GM23338 (cell line): Measurements from ENCODE around the gene IL1RAPL2. TPM values are rescaled to one million over a fixed set of nuclear protein-coding genes. Genes with fewer than 3 reads are reported as not detected.

Source experiments
- ATAC-seq: fragments of 200-7000 bp; cut with Tn5 transposase; 3 replicates; pipeline ENCODE4 v1.9.1; 2020
- DNase-seq: peaks from one replicate; pipeline ENCODE4 v3.0.0-alpha.2; 2015; ENCODE audit warnings: low spot score
- H2AFZ ChIP-seq: fragments of 200-600 bp; sonication (generic); 2 replicates; pipeline ENCODE4 v1.8.0; 2016; ENCODE audit warnings: antibody characterized with exemption, mild to moderate bottlenecking, moderate library complexity
- H3F3A ChIP-seq: fragments of 200-600 bp; sonication (generic); replicated peaks from 2 replicates; pipeline ENCODE4 v1.8.0; 2017; ENCODE audit warnings: antibody characterized with exemption, mixed run types, low read depth
- H3K27ac ChIP-seq: fragments of 200-600 bp; sonication (generic); 2 replicates; pipeline ENCODE4 v1.6.1; 2016; ENCODE audit warnings: low read depth
- H3K27me3 ChIP-seq: fragments of 200-600 bp; sonication (generic); 2 replicates; pipeline ENCODE4 v1.8.0; 2016; ENCODE audit warnings: mild to moderate bottlenecking, mixed run types, moderate library complexity; ENCODE audit not compliant: insufficient read depth
- H3K36me3 ChIP-seq: fragments of 200-600 bp; sonication (generic); 2 replicates; pipeline ENCODE4 v1.8.0; 2016; ENCODE audit warnings: mild to moderate bottlenecking; ENCODE audit not compliant: insufficient read depth
- H3K4me1 ChIP-seq: fragments of 200-600 bp; sonication (generic); 2 replicates; pipeline ENCODE4 v1.8.0; 2016; ENCODE audit warnings: mild to moderate bottlenecking, moderate library complexity; ENCODE audit not compliant: insufficient read depth
- H3K4me2 ChIP-seq: fragments of 200-600 bp; sonication (generic); 2 replicates; pipeline ENCODE4 v1.7.1; 2017; ENCODE audit warnings: mixed run types
- H3K4me3 ChIP-seq: fragments of 200-600 bp; sonication (generic); 2 replicates; pipeline ENCODE4 v1.6.1; 2016; ENCODE audit warnings: mixed run types
- H3K79me2 ChIP-seq: fragments of 200-600 bp; sonication (generic); replicated peaks from 2 replicates; pipeline ENCODE4 v1.8.0; 2017; ENCODE audit warnings: mild to moderate bottlenecking; ENCODE audit not compliant: insufficient read depth
- H3K9me2 ChIP-seq: fragments of 200-600 bp; sonication (generic); 2 replicates; pipeline ENCODE4 v1.8.0; 2017; ENCODE audit not compliant: insufficient read depth
- H4K20me1 ChIP-seq: fragments of 200-600 bp; sonication (generic); replicated peaks from 2 replicates; pipeline ENCODE4 v1.8.0; 2017; ENCODE audit warnings: mild to moderate bottlenecking; ENCODE audit not compliant: insufficient read depth
- H3K27ac Mint-ChIP-seq: 2 replicates; pipeline ENCODE4 v1.8.0; 2020; ENCODE audit warnings: inconsistent platforms, mild to moderate bottlenecking, moderate library complexity, mixed read lengths
- H3K27me3 Mint-ChIP-seq: 3 replicates; pipeline ENCODE4 v1.8.0; 2022; ENCODE audit warnings: low read depth, mild to moderate bottlenecking, moderate library complexity, mixed read lengths, inconsistent platforms; ENCODE audit not compliant: insufficient read depth, poor library complexity
- H3K36me3 Mint-ChIP-seq: 3 replicates; pipeline ENCODE4 v1.8.0; 2021; ENCODE audit warnings: low read depth, mild to moderate bottlenecking, inconsistent platforms, moderate library complexity, mixed read lengths
- H3K4me1 Mint-ChIP-seq: 3 replicates; pipeline ENCODE4 v1.8.0; 2020; ENCODE audit warnings: mild to moderate bottlenecking, inconsistent platforms, mixed read lengths
- H3K4me3 Mint-ChIP-seq: 3 replicates; pipeline ENCODE4 v1.8.0; 2021; ENCODE audit warnings: moderate library complexity, mild to moderate bottlenecking, inconsistent platforms, mixed read lengths
- H3K9me3 Mint-ChIP-seq: 3 replicates; pipeline ENCODE4 v1.8.0; 2020; ENCODE audit warnings: moderate library complexity, mild to moderate bottlenecking, inconsistent platforms, mixed read lengths
- CTCF ChIP-seq, 2 experiments: fragments of 200-600 bp in 1 of 2; sonication (generic) in 1 of 2; conservative IDR thresholded peaks; 2 replicates each; pipeline versions ENCODE4 v1.5.1 to v1.6.1; 2016 to 2017; ENCODE audit warnings: antibody characterized with exemption in 2 of 2, low read depth in 2 of 2, mild to moderate bottlenecking in 2 of 2, moderate library complexity in 1 of 2
- EZH2 ChIP-seq: fragments of 200-600 bp; sonication (generic); IDR thresholded peaks from one replicate; pipeline ENCODE4 v1.8.0; 2017; ENCODE audit warnings: antibody characterized with exemption, mild to moderate bottlenecking, low read depth; ENCODE audit not compliant: unreplicated experiment
- EZH2phosphoT487 ChIP-seq: fragments of 200-600 bp; sonication (generic); IDR thresholded peaks from one replicate; pipeline ENCODE4 v1.8.1; 2018; ENCODE audit warnings: antibody characterized with exemption; ENCODE audit not compliant: unreplicated experiment
- POLR2AphosphoS5 ChIP-seq: IDR thresholded peaks from 2 replicates; pipeline ENCODE4 v1.6.1; 2016; ENCODE audit warnings: antibody characterized with exemption, low read depth
- STAT1 ChIP-seq: IDR thresholded peaks from one replicate; pipeline ENCODE4 v1.6.1; 2016; ENCODE audit warnings: antibody characterized with exemption; ENCODE audit not compliant: unreplicated experiment
- ZNF331 ChIP-seq: fragments of 250-450 bp; sonication (Bioruptor Pico); IDR thresholded peaks from 2 replicates; pipeline ENCODE4 v1.5.0; 2020; ENCODE audit warnings: low read depth, mild to moderate bottlenecking, moderate library complexity
- polyA plus RNA-seq: library from polyadenylated mRNA; unstranded; fragments of >200 nt; fragmentation: Nextera tagmentation; extraction: Ambion mirVana; gene quantifications from 2 replicates; pipeline ENCODE4 v1.2.1, GENCODE V29; 2016
- total RNA-seq: library from RNA; depleted of rRNA; stranded (reverse); fragments of >200 nt; shearing (Covaris generic); gene quantifications from 2 replicates; pipeline ENCODE4 v1.2.3, GENCODE V29; 2014
- TF ChIP-seq, protein P1 (sequence below): IDR thresholded peaks from one replicate; pipeline ENCODE4 v1.6.1; 2018; ENCODE audit warnings: antibody characterized with exemption; ENCODE audit not compliant: unreplicated experiment
- TF ChIP-seq, protein P2 (sequence below): fragments of 250-450 bp; sonication (Bioruptor Pico); IDR thresholded peaks from 2 replicates; pipeline ENCODE4 v1.5.0; 2020; ENCODE audit warnings: mild to moderate bottlenecking, moderate library complexity

The IL1RAPL2 gene
- total and polyA plus RNA-seq, 2 experiments from 2014 or later: 0.80 to 0.94 TPM

- no peak for TF ChIP-seq CTCF (conservative IDR thresholded peaks at IDR 0.05; ENCODE audit: low read depth in 2 of 2)
These were observed 961.8 kb downstream of the IL1RAPL2 start (continued) for GRCh38 chrX:105527759-105528158.

DNA sequence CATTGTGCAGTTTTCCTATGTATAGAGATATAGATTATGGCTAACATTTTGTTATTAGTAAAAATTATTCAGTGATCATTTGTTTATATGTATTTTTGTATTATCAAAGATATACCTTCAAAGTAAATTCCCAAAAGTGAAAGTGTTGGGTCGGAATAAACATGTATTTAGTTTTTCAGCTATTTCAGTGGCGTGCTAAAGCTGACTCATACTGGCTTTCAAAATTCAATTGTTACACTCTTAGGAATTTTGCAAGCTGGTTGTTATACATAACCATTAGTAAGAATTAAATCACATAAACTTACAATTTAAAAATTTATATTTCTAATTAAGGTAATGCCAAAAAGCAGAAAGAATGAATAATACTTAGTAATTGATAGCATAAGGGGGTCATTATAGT is 968.0 kb downstream of the IL1RAPL2 start:
- no peaks in the 10 kb centered on the region; the same call in 1 of the 3 replicates for H3K9me3 Mint-ChIP-seq
- H3K4me1 Mint-ChIP-seq: no peaks in the 10 kb centered on the region
- H3K9me2 ChIP-seq: no peaks in the 10 kb centered on the region
- ATAC-seq (no peak), DNase-seq (no peak)
- H3K27me3 ChIP-seq: no peaks in the 10 kb centered on the region
- H3K27ac Mint-ChIP-seq: no peak overlapping the region
- no peak overlapping the region for H3K4me3 Mint-ChIP-seq
- no peak overlapping the region for H3K27ac ChIP-seq
- H3K4me1 ChIP-seq: no peaks in the 10 kb centered on the region
- H2AFZ ChIP-seq: no peak overlapping the region
- TF ChIP-seq, protein P1, sequence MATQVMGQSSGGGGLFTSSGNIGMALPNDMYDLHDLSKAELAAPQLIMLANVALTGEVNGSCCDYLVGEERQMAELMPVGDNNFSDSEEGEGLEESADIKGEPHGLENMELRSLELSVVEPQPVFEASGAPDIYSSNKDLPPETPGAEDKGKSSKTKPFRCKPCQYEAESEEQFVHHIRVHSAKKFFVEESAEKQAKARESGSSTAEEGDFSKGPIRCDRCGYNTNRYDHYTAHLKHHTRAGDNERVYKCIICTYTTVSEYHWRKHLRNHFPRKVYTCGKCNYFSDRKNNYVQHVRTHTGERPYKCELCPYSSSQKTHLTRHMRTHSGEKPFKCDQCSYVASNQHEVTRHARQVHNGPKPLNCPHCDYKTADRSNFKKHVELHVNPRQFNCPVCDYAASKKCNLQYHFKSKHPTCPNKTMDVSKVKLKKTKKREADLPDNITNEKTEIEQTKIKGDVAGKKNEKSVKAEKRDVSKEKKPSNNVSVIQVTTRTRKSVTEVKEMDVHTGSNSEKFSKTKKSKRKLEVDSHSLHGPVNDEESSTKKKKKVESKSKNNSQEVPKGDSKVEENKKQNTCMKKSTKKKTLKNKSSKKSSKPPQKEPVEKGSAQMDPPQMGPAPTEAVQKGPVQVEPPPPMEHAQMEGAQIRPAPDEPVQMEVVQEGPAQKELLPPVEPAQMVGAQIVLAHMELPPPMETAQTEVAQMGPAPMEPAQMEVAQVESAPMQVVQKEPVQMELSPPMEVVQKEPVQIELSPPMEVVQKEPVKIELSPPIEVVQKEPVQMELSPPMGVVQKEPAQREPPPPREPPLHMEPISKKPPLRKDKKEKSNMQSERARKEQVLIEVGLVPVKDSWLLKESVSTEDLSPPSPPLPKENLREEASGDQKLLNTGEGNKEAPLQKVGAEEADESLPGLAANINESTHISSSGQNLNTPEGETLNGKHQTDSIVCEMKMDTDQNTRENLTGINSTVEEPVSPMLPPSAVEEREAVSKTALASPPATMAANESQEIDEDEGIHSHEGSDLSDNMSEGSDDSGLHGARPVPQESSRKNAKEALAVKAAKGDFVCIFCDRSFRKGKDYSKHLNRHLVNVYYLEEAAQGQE: no peak
- TF ChIP-seq EZH2: no peak
- TF ChIP-seq, protein P2, sequence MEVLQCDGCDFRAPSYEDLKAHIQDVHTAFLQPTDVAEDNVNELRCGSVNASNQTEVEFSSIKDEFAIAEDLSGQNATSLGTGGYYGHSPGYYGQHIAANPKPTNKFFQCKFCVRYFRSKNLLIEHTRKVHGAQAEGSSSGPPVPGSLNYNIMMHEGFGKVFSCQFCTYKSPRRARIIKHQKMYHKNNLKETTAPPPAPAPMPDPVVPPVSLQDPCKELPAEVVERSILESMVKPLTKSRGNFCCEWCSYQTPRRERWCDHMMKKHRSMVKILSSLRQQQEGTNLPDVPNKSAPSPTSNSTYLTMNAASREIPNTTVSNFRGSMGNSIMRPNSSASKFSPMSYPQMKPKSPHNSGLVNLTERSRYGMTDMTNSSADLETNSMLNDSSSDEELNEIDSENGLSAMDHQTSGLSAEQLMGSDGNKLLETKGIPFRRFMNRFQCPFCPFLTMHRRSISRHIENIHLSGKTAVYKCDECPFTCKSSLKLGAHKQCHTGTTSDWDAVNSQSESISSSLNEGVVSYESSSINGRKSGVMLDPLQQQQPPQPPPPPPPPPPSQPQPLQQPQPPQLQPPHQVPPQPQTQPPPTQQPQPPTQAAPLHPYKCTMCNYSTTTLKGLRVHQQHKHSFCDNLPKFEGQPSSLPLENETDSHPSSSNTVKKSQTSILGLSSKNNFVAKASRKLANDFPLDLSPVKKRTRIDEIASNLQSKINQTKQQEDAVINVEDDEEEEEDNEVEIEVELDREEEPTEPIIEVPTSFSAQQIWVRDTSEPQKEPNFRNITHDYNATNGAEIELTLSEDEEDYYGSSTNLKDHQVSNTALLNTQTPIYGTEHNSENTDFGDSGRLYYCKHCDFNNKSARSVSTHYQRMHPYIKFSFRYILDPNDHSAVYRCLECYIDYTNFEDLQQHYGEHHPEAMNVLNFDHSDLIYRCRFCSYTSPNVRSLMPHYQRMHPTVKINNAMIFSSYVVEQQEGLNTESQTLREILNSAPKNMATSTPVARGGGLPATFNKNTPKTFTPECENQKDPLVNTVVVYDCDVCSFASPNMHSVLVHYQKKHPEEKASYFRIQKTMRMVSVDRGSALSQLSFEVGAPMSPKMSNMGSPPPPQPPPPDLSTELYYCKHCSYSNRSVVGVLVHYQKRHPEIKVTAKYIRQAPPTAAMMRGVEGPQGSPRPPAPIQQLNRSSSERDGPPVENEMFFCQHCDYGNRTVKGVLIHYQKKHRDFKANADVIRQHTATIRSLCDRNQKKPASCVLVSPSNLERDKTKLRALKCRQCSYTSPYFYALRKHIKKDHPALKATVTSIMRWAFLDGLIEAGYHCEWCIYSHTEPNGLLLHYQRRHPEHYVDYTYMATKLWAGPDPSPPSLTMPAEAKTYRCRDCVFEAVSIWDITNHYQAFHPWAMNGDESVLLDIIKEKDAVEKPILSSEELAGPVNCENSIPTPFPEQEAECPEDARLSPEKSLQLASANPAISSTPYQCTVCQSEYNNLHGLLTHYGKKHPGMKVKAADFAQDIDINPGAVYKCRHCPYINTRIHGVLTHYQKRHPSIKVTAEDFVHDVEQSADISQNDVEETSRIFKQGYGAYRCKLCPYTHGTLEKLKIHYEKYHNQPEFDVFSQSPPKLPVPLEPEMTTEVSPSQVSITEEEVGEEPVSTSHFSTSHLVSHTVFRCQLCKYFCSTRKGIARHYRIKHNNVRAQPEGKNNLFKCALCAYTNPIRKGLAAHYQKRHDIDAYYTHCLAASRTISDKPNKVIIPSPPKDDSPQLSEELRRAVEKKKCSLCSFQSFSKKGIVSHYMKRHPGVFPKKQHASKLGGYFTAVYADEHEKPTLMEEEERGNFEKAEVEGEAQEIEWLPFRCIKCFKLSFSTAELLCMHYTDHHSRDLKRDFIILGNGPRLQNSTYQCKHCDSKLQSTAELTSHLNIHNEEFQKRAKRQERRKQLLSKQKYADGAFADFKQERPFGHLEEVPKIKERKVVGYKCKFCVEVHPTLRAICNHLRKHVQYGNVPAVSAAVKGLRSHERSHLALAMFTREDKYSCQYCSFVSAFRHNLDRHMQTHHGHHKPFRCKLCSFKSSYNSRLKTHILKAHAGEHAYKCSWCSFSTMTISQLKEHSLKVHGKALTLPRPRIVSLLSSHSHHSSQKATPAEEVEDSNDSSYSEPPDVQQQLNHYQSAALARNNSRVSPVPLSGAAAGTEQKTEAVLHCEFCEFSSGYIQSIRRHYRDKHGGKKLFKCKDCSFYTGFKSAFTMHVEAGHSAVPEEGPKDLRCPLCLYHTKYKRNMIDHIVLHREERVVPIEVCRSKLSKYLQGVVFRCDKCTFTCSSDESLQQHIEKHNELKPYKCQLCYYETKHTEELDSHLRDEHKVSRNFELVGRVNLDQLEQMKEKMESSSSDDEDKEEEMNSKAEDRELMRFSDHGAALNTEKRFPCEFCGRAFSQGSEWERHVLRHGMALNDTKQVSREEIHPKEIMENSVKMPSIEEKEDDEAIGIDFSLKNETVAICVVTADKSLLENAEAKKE (CRISPR knock-in tag): no peak
- no peak for TF ChIP-seq EZH2phosphoT487
- no peak for TF ChIP-seq ZNF331 (CRISPR knock-in tag)
- TF ChIP-seq POLR2AphosphoS5: no peak
- no peak for TF ChIP-seq STAT1
- H3K79me2 ChIP-seq: no peaks in the 10 kb centered on the region
- H3K4me3 ChIP-seq: no peak overlapping the region
- no peaks in the 10 kb centered on the region for H3F3A ChIP-seq
- H3K36me3 Mint-ChIP-seq: no peaks in the 10 kb centered on the region
- H3K36me3 ChIP-seq: no peaks in the 10 kb centered on the region; the same call in 1 of the 2 replicates
- no peak overlapping the region for H3K4me2 ChIP-seq
- H4K20me1 ChIP-seq: no peaks in the 10 kb centered on the region
- no peaks in the 10 kb centered on the region for H3K27me3 Mint-ChIP-seq
